HCT116 (cell line): Measurements from ENCODE around the gene BMF. TPM values are rescaled to one million over a fixed set of nuclear protein-coding genes. Genes with fewer than 3 reads are reported as not detected.

Experiments used
- ATAC-seq: fragments of 200-7000 bp; cut with Tn5 transposase; 2 replicates; pipeline ENCODE4 v1.9.1; 2020; ENCODE audit warnings: mild to moderate bottlenecking, moderate library complexity
- BruUV-seq: library from RNA; stranded (reverse); fragments of 400-500 nt; replicated peaks from 2 replicates; lab custom pipeline; 2021; lab: Mats Ljungman, UMichigan
- CTCF ChIA-PET: fragments of 300-600 bp; sonication (Branson Sonifier 250); formaldehyde crosslinking; loops from one replicate; lab custom pipeline; 2021; ENCODE audit warnings: antibody characterized with exemption; lab: Charles Lee
- POLR2A ChIA-PET: fragments of 300-600, 350-600 bp; sonication (Branson Sonifier 250); formaldehyde crosslinking; loops from one replicate; lab custom pipeline; 2021; ENCODE audit warnings: antibody characterized with exemption; lab: Charles Lee
- RAD21 ChIA-PET, 2 experiments: fragments of 300-600 bp; sonication (Branson Sonifier 250); formaldehyde crosslinking; loops; one replicate each; lab custom pipeline; 2023; ENCODE audit warnings: low total read pairs in 2 of 2; ENCODE audit not compliant: uncharacterized antibody in 2 of 2, unreplicated experiment in 2 of 2, low non-redundant PET in 1 of 2; lab: Charles Lee
- DNase-seq: peaks from one replicate; pipeline ENCODE4 v3.0.0-alpha.2; 2010; ENCODE audit warnings: low read depth, low spot score
- H2AFZ ChIP-seq: fragments of 200-600 bp; shearing (Covaris generic), sonication (generic); 2 replicates; pipeline ENCODE4 v1.6.1; 2017; ENCODE audit warnings: low read depth, mixed run types, mixed read lengths, antibody characterized with exemption, low read length; ENCODE audit not compliant: poor library complexity, severe bottlenecking
- H3K27ac ChIP-seq: 2 replicates; pipeline ENCODE4 v1.5.1; 2012; ENCODE audit warnings: low read depth, low read length
- H3K27me3 ChIP-seq: fragments of 200-600 bp; sonication (generic); 2 replicates; pipeline ENCODE4 v1.6.1; 2016; ENCODE audit warnings: mixed run types, low read length, mixed read lengths; ENCODE audit not compliant: insufficient read depth
- H3K36me3 ChIP-seq, 2 experiments: fragments of 200-500 bp in 1 of 2; fragments of 200-600 bp in 1 of 2; sonication (Bioruptor generic) in 1 of 2; sonication (generic) in 1 of 2; 2 replicates each; pipeline versions ENCODE4 v1.5.1 to v1.6.1; 2014 to 2016; ENCODE audit warnings: low read length in 2 of 2, inconsistent platforms in 1 of 2, mixed read lengths in 1 of 2, mixed run types in 1 of 2; ENCODE audit not compliant: insufficient read depth in 2 of 2, control insufficient read depth in 1 of 2
- H3K4me1 ChIP-seq, 2 experiments: fragments of 200-600 bp in 1 of 2; sonication (generic) in 1 of 2; 2 replicates each; pipeline versions ENCODE4 v1.5.1 to v1.6.1; 2012 to 2017; ENCODE audit warnings: low read length in 2 of 2, inconsistent platforms in 1 of 2, mild to moderate bottlenecking in 1 of 2, mixed read lengths in 1 of 2, mixed run types in 1 of 2, moderate library complexity in 1 of 2; ENCODE audit not compliant: insufficient read depth in 2 of 2, control insufficient read depth in 1 of 2
- H3K4me2 ChIP-seq: fragments of 200-600 bp; sonication (generic); 2 replicates; pipeline ENCODE4 v1.6.1; 2017; ENCODE audit warnings: mixed run types, low read length, mixed read lengths
- H3K4me3 ChIP-seq, 2 experiments: fragments of 200-600 bp in 1 of 2; sonication (generic) in 1 of 2; replicated peaks in 1 of 2; 2 replicates each; pipeline ENCODE4 v1.5.1; 2011 to 2016; ENCODE audit warnings: low read length in 2 of 2, control low read depth in 1 of 2, low read depth in 1 of 2, mild to moderate bottlenecking in 1 of 2, mixed read lengths in 1 of 2, mixed run types in 1 of 2
- H3K79me2 ChIP-seq: fragments of 200-600 bp; sonication (generic); 2 replicates; pipeline ENCODE4 v1.6.1; 2017; ENCODE audit warnings: mild to moderate bottlenecking, mixed run types, low read length, moderate library complexity, mixed read lengths; ENCODE audit not compliant: insufficient read depth
- H3K9ac ChIP-seq: fragments of 200-600 bp; sonication (generic); 2 replicates; pipeline ENCODE4 v1.6.1; 2016; ENCODE audit warnings: low read length, mixed read lengths
- H3K9me2 ChIP-seq: fragments of 200-600 bp; sonication (generic), shearing (Covaris generic); 2 replicates; pipeline ENCODE4 v1.6.1; 2017; ENCODE audit warnings: mixed run types, mild to moderate bottlenecking, moderate library complexity; ENCODE audit not compliant: insufficient read depth
- H3K9me3 ChIP-seq, 2 experiments: fragments of 200-500 bp in 1 of 2; fragments of 200-600 bp in 1 of 2; sonication (Bioruptor generic) in 1 of 2; sonication (generic) in 1 of 2; 2 replicates each; pipeline ENCODE4 v1.6.1; 2014 to 2017; ENCODE audit warnings: low read length in 2 of 2, mixed read lengths in 2 of 2, inconsistent platforms in 1 of 2, low read depth in 1 of 2, mild to moderate bottlenecking in 1 of 2, mixed run types in 1 of 2, moderate library complexity in 1 of 2; ENCODE audit not compliant: control insufficient read depth in 1 of 2, insufficient read depth in 1 of 2
- H4K20me1 ChIP-seq: fragments of 200-600 bp; sonication (generic), shearing (Covaris generic); 2 replicates; pipeline ENCODE4 v1.6.1; 2017; ENCODE audit warnings: mixed run types, mild to moderate bottlenecking, moderate library complexity; ENCODE audit not compliant: insufficient read depth
- CBX3 ChIP-seq: IDR thresholded peaks from 2 replicates; pipeline ENCODE4 v1.6.1; 2012; ENCODE audit warnings: low read depth
- EGR1 ChIP-seq: IDR thresholded peaks from 2 replicates; pipeline ENCODE4 v1.6.1; 2012; ENCODE audit warnings: low read depth
- ELF1 ChIP-seq: IDR thresholded peaks from 2 replicates; pipeline ENCODE4 v1.6.1; 2012; ENCODE audit warnings: low read depth, borderline replicate concordance
- FOSL1 ChIP-seq: IDR thresholded peaks from 2 replicates; pipeline ENCODE4 v1.6.1; 2012; ENCODE audit warnings: low read depth
- JUND ChIP-seq: IDR thresholded peaks from 2 replicates; pipeline ENCODE4 v1.6.1; 2012
- POLR2AphosphoS5 ChIP-seq: IDR thresholded peaks from 2 replicates; pipeline ENCODE4 v1.6.1; 2011; ENCODE audit warnings: mild to moderate bottlenecking, low read depth, low read length, moderate library complexity
- RAD21 ChIP-seq: IDR thresholded peaks from 2 replicates; pipeline ENCODE4 v1.6.1; 2012; ENCODE audit warnings: low read depth, mild to moderate bottlenecking
- SIN3A ChIP-seq: IDR thresholded peaks from 2 replicates; pipeline ENCODE4 v1.6.1; 2012; ENCODE audit warnings: low read depth
- SRF ChIP-seq: IDR thresholded peaks from 2 replicates; pipeline ENCODE4 v1.6.1; 2012; ENCODE audit warnings: low read depth
- TCF7L2 ChIP-seq: IDR thresholded peaks from 2 replicates; pipeline ENCODE4 v1.7.0; 2011; ENCODE audit warnings: borderline replicate concordance, inconsistent platforms; ENCODE audit not compliant: insufficient read depth, insufficient read length; ENCODE audit errors: extremely low read depth
- YY1 ChIP-seq: IDR thresholded peaks from 2 replicates; pipeline ENCODE4 v1.6.1; 2011; ENCODE audit warnings: low read length, low read depth, moderate library complexity, mild to moderate bottlenecking; ENCODE audit not compliant: insufficient replicate concordance; ENCODE audit errors: extremely low read depth
- ZFX ChIP-seq: fragments of 450-650 bp; IDR thresholded peaks from 2 replicates; pipeline ENCODE4 v1.6.1; 2017
- ZNF274 ChIP-seq: fragments of 200-500 bp; sonication (Bioruptor generic); IDR thresholded peaks from 2 replicates; pipeline ENCODE4 v1.6.1; 2014; ENCODE audit warnings: mild to moderate bottlenecking, low read depth, low read length, inconsistent platforms
- intact Hi-C: fragments of 100-400 bp; cut with micrococcal nuclease; formaldehyde crosslinking; loops from 2 replicates; pipeline ENCODE4 v1.10.0; 2022
- total RNA-seq: library from RNA; stranded (reverse); gene quantifications from one replicate; pipeline ENCODE4 v1.2.1, GENCODE V29; 2021; ENCODE audit not compliant: unreplicated experiment
- TF ChIP-seq, protein P1 (sequence below): IDR thresholded peaks from 2 replicates; pipeline ENCODE4 v1.6.1; 2012
- TF ChIP-seq, protein P2 (sequence below), 3 experiments: fragments of 200-600 bp in 1 of 3; sonication (generic) in 1 of 3; IDR thresholded peaks in 2 of 3; conservative IDR thresholded peaks in 1 of 3; 2 replicates each; pipeline ENCODE4 v1.5.1; 2012 to 2017; ENCODE audit warnings: low read depth in 2 of 3, low read length in 2 of 3, antibody characterized with exemption in 1 of 3, borderline replicate concordance in 1 of 3, control low read depth in 1 of 3, mild to moderate bottlenecking in 1 of 3, mixed read lengths in 1 of 3, mixed run types in 1 of 3, moderate library complexity in 1 of 3; ENCODE audit not compliant: insufficient read depth in 1 of 3

BMF gene
- total RNA-seq, 1 experiment from 2014 or later, result 1.0 TPM

DNA sequence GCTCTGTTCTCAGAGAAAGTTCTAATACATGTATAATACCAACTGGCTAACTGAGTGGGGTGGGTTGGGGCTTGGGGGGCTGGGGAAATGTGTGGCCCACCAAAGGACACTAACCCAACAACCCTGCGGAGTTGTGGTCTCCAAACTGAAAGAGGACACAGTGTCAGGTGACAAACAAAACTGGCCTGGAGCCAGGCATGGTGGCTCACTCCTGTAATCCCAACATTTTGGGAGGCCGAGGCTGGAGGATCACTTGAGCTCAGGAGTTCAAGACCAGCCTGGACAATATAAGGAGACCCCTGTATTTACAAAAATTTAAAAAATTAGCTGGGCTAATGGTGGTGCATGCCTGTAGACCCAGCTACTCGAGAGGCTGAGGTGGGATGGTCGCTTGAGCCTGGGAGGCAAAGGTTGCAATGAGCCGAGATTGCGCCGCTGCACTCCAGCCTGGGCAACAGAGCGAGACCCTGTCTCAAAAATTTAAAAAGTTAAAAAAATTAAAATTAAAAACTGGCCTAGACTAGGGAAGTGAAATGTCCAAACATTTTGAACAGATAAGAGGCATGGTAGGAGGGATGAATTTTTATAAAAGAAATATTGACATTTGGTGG lies 38.0 kb downstream of the BMF start:
- BruUV-seq, result no TSS peak
- intact Hi-C loops, result no loop called here
- RAD21 ChIA-PET, result no interaction called here
- Histone ChIP-seq H3K9me2 (no peaks in the 10 kb centered on the region), H3K4me3 (no peak overlapping the region), H3K4me1 (peaks cover 18 to 24% of the 10 kb centered on the region in 2 experiments), H3K27ac (no peak overlapping the region), H3K9me3 (no peaks in the 10 kb centered on the region), H3K9ac (no peak overlapping the region), H3K36me3 (no peaks in the 10 kb centered on the region), H3K27me3 (no peaks in the 10 kb centered on the region), H4K20me1 (no peaks in the 10 kb centered on the region), H3K79me2 (no peaks in the 10 kb centered on the region), H2AFZ (no peak overlapping the region), H3K4me2 (no peak overlapping the region)
- ATAC-seq (no peak), DNase-seq (no peak)
- CTCF ChIA-PET, result interaction anchor here (1.6 kb wide), 1 partner anchor 25 kb away, joined by 5 read pairs; no protein-coding TSS in a partner anchor
- TF ChIP-seq POLR2AphosphoS5 (no peak), CBX3 (no peak), YY1 (no peak), ZFX (no peak)
- POLR2A ChIA-PET, result interaction anchor here (0.6 kb wide), 1 partner anchor 29 kb away, joined by 4 read pairs; no protein-coding TSS in a partner anchor

DNA sequence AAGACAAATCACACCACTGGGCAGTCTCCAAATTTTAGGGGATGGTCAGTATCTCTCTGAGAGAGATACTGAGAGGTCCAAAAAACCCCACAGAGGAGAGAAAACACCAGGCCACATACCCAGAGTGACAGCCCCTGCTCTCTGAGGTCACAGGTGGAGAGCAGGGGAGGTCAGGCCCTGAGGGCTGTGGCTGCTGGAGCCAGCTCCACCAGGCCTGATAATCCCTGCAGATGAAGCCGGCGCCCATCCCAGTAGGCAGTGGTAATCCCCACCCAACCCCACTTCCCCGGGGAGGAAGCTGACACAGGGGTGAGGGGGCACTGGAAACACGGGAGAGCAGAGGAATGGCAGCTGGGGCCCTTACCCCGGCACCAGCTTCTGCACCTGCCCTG lies 38.5 kb downstream of the BMF start:
- ATAC-seq, result no peak
- no peak overlapping the region for H2AFZ ChIP-seq
- CTCF ChIA-PET, result interaction anchor here (1.6 kb wide), 1 partner anchor 25 kb away, joined by 5 read pairs; no protein-coding TSS in a partner anchor
- DNase-seq, result no peak
- H3K27me3 ChIP-seq, result no peaks in the 10 kb centered on the region
- H3K27ac ChIP-seq, result no peak overlapping the region
- peaks cover 18 to 24% of the 10 kb centered on the region in 2 experiments for H3K4me1 ChIP-seq
- no peak overlapping the region for H3K4me2 ChIP-seq
- H3K4me3 ChIP-seq, result no peak overlapping the region
- RAD21 ChIA-PET, result no interaction called here
- POLR2A ChIA-PET, result interaction anchor here (0.6 kb wide), 1 partner anchor 30 kb away, joined by 4 read pairs; no protein-coding TSS in a partner anchor
- H4K20me1 ChIP-seq, result no peaks in the 10 kb centered on the region
- H3K9me3 ChIP-seq, result no peaks in the 10 kb centered on the region
- H3K9me2 ChIP-seq, result no peaks in the 10 kb centered on the region
- H3K9ac ChIP-seq, result no peak overlapping the region
- H3K79me2 ChIP-seq, result no peaks in the 10 kb centered on the region
- intact Hi-C loops, result no loop called here
- H3K36me3 ChIP-seq, result no peaks in the 10 kb centered on the region
- no TSS peak for BruUV-seq
- TF ChIP-seq ELF1, result no peak
- TF ChIP-seq SRF, result no peak
- TF ChIP-seq, protein P1, sequence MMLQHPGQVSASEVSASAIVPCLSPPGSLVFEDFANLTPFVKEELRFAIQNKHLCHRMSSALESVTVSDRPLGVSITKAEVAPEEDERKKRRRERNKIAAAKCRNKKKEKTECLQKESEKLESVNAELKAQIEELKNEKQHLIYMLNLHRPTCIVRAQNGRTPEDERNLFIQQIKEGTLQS, result no peak
- TF ChIP-seq ZFX, result no peak
- no peak for TF ChIP-seq CBX3
- TF ChIP-seq TCF7L2, result no peak
- no peak for TF ChIP-seq POLR2AphosphoS5
- no peak for TF ChIP-seq JUND
- TF ChIP-seq RAD21, result no peak
- TF ChIP-seq, protein P2, sequence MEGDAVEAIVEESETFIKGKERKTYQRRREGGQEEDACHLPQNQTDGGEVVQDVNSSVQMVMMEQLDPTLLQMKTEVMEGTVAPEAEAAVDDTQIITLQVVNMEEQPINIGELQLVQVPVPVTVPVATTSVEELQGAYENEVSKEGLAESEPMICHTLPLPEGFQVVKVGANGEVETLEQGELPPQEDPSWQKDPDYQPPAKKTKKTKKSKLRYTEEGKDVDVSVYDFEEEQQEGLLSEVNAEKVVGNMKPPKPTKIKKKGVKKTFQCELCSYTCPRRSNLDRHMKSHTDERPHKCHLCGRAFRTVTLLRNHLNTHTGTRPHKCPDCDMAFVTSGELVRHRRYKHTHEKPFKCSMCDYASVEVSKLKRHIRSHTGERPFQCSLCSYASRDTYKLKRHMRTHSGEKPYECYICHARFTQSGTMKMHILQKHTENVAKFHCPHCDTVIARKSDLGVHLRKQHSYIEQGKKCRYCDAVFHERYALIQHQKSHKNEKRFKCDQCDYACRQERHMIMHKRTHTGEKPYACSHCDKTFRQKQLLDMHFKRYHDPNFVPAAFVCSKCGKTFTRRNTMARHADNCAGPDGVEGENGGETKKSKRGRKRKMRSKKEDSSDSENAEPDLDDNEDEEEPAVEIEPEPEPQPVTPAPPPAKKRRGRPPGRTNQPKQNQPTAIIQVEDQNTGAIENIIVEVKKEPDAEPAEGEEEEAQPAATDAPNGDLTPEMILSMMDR (IDR thresholded peaks at IDR 0.05 in 2 of 3, conservative IDR thresholded peaks at IDR 0.05 in 1 of 3; ENCODE audit: borderline replicate concordance in 1 of 3, insufficient read depth in 1 of 3, low read depth in 2 of 3, low read length in 2 of 3), result no peak
- no peak for TF ChIP-seq SIN3A
- TF ChIP-seq EGR1, result no peak
- no peak for TF ChIP-seq ZNF274
- TF ChIP-seq FOSL1, result no peak
